Measurements from ENCODE around the gene CASK.

The CASK gene

DNA sequence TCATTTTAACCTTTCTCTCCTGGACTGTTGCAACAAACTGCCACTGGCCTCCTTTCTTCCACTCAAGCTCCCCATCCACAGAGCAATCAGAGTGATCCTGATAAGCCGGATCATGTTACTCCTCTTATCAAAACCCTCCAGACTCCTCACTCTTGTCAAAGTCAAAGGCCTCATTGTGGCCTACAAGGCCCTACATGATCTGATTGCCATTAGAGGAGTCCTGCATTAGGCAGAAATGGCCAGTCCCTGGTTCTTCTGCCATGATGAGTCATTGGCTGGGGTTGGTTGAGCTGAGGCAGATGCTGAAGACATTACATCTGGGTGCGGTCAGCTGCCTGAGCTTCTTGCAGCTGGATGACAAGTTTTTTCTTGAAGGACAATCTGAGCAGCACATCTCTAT, 32.7 kb upstream of the CASK start:
- TF ChIP-seq, protein P1, sequence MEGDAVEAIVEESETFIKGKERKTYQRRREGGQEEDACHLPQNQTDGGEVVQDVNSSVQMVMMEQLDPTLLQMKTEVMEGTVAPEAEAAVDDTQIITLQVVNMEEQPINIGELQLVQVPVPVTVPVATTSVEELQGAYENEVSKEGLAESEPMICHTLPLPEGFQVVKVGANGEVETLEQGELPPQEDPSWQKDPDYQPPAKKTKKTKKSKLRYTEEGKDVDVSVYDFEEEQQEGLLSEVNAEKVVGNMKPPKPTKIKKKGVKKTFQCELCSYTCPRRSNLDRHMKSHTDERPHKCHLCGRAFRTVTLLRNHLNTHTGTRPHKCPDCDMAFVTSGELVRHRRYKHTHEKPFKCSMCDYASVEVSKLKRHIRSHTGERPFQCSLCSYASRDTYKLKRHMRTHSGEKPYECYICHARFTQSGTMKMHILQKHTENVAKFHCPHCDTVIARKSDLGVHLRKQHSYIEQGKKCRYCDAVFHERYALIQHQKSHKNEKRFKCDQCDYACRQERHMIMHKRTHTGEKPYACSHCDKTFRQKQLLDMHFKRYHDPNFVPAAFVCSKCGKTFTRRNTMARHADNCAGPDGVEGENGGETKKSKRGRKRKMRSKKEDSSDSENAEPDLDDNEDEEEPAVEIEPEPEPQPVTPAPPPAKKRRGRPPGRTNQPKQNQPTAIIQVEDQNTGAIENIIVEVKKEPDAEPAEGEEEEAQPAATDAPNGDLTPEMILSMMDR (conservative IDR thresholded peaks at IDR 0.05; ENCODE audit: low read depth, low read length) = no peak
- no peak for DNase-seq (ENCODE audit: low read depth)
- no peak overlapping the region for H3K4me3 ChIP-seq (ENCODE audit: low read depth, low read length)

DNA sequence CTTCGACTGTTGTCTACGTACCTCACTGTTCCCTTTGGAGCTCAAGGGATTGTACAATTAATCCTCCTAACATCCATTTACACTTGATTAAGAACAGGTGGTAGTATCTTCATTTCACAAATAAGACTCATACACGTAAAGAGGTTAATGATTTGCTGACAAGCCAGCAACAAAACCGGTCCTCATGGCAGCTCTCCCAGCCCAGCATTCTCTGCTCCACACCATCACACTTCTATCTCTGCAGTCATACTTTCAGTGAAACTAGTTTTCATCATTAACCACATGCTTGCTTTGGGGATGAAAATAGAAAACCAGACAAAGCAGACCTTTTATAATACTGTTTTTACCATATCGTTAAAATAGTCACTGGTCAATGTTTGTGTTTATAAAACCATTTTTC, 28.7 kb upstream of the CASK start:
- TF ChIP-seq, protein P1 (conservative IDR thresholded peaks at IDR 0.05; ENCODE audit: low read depth, low read length) = no peak
- H3K4me3 ChIP-seq (ENCODE audit: low read depth, low read length) = no peak overlapping the region
- no peak for DNase-seq (ENCODE audit: low read depth)

DNA sequence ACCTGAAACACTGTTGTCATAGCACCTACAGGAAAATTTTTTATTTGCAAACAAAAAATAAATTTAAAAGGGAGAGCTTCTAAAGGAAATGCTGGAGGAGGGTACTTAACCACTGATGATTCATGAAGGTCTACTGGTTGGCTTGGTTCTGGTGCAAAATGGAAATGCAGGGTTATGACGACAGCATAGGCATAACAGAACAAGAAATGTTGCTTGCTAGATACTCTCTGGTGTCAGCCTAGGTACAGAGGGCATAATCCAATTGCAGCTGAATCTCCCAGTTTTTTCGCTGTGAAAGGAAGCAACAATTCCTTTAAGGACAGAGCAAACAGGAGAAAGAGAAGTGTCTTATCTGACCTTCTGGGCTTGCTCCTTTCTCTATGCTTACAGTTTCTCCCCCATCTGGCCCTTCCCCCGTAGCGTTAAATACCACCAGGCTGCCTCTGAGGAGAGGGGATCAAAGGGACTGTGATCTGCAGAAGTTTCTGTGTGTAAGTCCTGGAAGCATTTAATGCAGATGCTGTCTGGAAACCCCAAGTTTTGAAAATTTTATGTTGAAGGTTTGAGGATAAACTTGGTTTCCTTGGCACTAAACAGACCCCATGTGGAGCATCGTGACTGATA, 23.7 kb upstream of the CASK start:
- TF ChIP-seq, protein P1 (conservative IDR thresholded peaks at IDR 0.05; ENCODE audit: low read depth, low read length) = no peak
- no peak overlapping the region for H3K4me3 ChIP-seq (ENCODE audit: low read depth, low read length)
- peak; percentile 5 for DNase-seq (ENCODE audit: low read depth)

DNA sequence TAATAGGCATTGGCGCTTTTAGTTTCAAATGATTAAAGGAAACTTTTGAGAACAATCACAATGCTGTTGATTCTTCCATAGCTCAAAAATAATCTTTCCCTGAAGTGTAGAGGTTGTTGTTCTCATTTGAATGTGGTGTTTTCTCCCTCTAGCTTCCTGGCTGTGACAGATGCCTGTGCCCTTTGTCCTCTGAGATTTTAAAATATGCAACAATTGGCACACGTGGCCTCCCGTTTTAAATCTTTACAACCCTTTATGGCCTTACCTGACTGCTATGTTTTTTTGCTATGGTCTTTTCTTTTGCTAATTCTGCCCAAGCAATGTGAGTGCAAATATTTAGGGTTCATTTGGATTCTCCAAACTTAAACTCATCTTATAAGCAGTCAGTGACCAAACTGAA, 22.9 kb upstream of the CASK start:
- no peak for DNase-seq (ENCODE audit: low read depth)
- TF ChIP-seq, protein P1 (conservative IDR thresholded peaks at IDR 0.05; ENCODE audit: low read depth, low read length) = no peak
- no peak overlapping the region for H3K4me3 ChIP-seq (ENCODE audit: low read depth, low read length)

DNA sequence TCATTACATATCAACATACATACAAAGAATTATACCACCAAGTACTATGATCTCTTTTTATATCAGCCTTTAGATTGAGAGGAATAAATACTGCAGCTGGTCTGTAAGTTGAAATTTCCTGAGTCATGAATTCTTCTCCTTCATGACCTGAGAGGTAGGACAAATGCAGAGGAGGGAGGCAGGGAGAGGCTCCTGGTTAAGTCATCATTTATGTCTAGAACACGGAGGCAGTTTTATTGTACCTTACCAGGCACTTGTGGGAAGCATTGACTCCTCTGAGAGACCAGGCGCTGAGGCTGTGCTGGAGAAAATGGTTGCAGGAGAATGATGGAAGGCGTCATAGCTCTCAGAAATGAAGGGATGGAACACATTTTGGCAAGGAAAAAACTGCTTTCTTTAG, 12.5 kb upstream of the CASK start:
- no peak overlapping the region for H3K4me3 ChIP-seq (ENCODE audit: low read depth, low read length)
- TF ChIP-seq, protein P1 (conservative IDR thresholded peaks at IDR 0.05; ENCODE audit: low read depth, low read length) = no peak
- DNase-seq (ENCODE audit: low read depth) = no peak

DNA sequence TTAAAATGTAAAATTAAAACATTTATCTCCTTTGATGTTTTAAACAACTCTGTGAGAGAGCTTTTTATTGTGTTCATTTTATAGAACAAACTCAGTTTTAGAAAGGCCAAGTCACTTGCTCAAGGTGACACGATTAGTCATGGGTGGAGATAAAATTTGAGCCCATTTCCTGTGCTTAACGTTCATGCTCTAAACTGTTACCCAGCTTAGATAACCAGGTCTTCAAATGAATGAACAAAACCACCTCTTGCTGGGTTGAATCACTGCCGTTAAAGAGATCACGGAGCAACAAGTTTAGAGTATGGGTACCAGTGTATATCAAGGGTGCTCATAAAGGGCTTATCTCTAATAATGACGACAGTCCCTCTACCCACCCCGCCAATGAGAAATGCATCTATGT, 10.2 kb upstream of the CASK start:
- TF ChIP-seq, protein P1 (conservative IDR thresholded peaks at IDR 0.05; ENCODE audit: low read depth, low read length) = no peak
- DNase-seq (ENCODE audit: low read depth) = no peak
- H3K4me3 ChIP-seq (ENCODE audit: low read depth, low read length) = no peak overlapping the region

DNA sequence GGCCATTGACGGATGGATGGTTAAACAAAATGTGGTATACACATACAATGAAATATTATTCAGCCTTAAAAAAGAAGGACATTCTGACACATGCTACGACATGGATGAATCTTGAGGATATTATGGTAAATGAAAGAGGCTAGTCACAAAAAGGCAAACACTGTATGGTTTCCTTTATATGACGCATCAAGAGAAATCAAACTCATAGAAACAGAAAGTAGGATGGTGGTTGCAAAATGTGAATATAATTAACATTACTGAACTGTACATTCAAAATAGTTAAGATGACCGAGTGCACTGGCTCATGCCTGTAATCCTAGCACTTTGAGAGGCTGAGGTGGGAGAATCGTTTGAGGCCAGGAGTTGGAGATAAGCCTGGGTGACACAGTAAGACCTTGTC, 9.5 kb upstream of the CASK start:
- DNase-seq (ENCODE audit: low read depth) = no peak
- H3K4me3 ChIP-seq (ENCODE audit: low read depth, low read length) = no peak overlapping the region
- TF ChIP-seq, protein P1 (conservative IDR thresholded peaks at IDR 0.05; ENCODE audit: low read depth, low read length) = no peak
